Stimulated activated CD4-positive, alpha-beta T cell treated with anti-CD3 and anti-CD28 coated beads, Interleukin-15, amount 100 ng/mL, for 24 hours (primary cell): ENCODE measurements around the gene C19orf38.

Experiments used
- DNase-seq: peaks from one replicate; pipeline ENCODE4 v3.0.0-alpha.2; 2020

The C19orf38 gene, protein sequence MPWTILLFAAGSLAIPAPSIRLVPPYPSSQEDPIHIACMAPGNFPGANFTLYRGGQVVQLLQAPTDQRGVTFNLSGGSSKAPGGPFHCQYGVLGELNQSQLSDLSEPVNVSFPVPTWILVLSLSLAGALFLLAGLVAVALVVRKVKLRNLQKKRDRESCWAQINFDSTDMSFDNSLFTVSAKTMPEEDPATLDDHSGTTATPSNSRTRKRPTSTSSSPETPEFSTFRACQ

DNA sequence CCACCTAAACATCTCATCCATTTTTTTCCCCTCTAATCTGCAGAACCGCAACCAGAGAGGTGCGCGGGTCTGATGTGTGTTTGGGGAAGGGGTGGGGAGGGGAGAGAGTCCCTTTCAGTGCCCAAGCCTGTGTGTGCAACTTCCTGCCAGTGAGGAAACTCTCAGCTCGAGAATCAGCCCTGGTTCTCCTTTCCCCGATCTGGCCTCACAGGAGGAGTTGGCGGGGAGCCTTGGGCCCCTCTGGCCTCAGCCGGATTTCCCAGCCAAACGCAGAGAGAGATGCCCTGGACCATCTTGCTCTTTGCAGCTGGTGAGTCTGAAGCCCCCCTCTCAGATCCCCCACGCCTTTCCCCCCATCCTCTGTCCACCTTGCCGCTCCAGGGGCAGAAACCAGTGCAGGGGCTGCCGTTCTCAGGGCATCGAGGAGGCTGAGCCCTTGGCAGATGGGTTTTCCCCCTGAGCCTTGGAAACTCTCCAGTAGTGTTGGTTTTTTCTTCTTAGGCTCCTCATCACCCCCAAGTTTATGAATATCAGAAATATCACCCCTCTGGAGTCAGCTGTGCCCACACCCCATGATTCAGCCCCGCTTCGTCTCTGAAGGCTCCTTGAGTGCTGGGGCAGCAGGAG, at the start of gene C19orf38:
Gene C19orf38, plus strand, starts transcription at position 186 of the 627 bp plus-strand sequence. Its CDS starts 94 bp downstream, at position 280.
- DNase-seq, result no peak

- DNase-seq, result no peak
These were observed 47.7 kb upstream of the C19orf38 start for GRCh38 chr19:10800488-10800887.

GRCh38 chr19:10802479-10802878, 45.7 kb upstream of the C19orf38 start:
- DNase-seq, result no peak

GRCh38 chr19:10803252-10803651, 45.0 kb upstream of the C19orf38 start:
- no peak for DNase-seq

DNA sequence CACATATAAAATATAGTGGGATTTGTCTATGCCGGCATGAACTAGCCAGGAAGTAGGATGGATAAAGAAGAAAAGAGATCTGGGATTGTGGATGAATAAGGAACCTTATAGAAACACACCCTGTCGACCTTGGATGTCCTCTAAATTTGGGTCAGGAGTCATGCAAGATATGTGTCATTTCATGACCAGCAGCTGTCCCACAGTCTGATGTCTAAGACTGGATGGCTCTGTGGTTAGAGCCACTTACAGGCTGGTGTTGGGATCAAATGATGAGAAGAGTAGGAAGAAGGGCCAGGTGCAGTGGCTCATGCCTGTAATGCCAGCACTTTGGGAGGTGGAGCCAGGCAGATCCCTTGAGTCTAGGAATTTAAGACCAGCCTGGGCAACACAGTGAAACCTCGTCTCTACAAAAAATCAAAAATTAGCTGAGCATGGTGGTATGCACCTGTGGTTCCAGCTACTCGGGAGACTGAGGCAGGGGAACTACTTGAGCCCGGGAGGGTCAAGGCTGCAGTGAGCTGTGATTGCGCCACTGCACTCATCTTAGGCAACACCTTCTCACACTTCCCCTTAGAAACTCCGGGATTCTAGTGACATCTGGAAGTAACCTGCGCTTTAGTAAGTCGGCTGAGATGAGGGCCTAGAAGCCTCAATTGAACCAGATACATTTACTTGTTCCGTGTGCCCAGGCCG, 43.0 kb upstream of the C19orf38 start:
- DNase-seq, result no peak

DNA sequence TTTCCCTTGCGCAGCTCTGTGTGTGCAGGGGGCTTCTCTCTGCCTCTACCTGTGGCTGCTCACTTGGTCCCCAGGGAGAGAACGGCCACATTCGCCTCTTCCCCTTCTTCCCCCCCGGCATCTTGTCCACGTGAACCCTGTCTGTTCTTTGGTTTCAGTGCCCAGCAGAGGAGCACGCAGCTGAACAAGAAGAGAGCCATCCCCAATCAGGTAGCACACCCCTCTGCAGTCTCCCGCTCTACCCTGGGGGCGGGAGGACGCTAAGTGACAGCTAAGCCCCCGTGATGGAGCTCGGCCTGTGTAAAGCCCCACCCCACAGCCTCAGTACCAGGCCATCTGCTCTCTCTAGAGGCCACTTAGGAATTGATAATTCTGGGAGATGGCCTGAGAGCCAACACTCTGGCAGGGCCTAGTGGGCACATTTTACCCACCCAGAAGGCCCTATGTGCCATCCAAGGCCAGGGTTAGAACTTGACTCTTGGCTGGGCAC, 42.4 kb upstream of the C19orf38 start:
- no peak for DNase-seq

DNA sequence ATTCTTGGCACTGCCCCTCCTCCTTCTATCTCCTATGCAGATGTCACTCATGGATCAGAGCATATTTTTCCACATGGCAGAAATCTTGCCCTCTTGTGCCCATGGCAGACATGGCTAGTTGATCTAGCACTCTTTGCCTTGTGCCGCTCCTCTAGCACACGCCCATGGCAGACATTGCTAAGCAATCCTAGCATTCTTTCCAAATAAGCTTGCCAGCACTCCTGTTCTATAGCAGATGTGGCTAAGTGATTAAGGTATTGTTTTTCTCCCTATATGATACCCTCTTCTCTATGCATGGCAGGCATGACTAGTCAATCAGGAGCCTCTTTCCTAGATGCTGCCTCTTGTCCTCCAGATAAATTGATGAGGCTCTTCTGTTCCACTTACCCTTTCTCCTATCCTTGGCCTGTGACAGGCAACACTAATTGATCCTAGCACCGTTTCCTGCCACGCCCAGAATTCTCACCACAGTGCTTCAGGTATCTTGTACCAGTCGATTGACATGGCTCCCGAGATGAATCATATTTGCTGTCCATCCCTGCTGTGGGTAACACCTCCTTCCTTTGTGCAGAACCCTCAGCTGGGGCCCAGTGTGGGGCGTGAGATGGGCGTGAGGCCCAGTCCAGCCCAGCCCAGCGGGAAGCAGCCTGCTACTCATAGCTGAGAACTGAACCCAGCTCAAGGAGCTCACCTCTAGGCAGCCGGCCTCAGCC, 39.1 kb upstream of the C19orf38 start:
- DNase-seq, result peak; percentile 46

- DNase-seq, result no peak
These were observed 38.4 kb upstream of the C19orf38 start for GRCh38 chr19:10809651-10810285.

DNA sequence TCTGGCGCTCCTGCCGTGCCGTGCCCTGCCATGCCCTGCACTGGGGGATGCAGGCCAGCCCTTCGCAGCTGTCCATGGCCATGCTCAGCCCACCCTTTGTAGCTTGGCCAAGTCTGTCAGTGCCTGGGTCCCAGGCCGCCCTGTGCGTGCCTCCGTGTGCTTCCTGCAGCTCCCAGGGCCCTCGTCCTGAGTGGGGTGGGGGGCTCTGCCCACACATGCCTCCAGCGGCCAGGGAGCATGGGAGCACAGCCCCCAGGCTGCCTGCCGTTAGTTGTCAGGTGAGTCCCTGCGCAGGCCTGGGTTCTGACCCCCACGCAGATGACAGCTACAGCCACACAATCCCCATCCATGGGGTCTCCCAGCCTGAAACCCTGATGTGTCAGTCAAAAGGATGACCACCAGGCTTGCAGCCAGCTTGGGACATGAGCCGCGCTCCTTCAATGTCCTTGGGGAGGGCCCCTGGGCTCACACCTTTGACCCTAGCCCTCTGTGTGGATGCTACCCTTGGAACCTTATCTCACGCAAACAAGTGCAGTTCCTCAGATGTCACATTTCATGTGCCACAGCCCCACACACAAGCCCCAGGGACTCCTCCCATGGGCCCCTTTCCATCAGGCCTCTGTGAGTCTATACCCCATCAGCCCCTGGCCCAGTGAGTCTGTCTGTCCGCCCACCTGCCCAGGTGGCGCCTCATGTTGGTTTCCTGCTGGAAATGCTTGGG, 36.7 kb upstream of the C19orf38 start:
- no peak for DNase-seq

GRCh38 chr19:10812196-10812595, 36.0 kb upstream of the C19orf38 start:
- DNase-seq, result no peak

DNA sequence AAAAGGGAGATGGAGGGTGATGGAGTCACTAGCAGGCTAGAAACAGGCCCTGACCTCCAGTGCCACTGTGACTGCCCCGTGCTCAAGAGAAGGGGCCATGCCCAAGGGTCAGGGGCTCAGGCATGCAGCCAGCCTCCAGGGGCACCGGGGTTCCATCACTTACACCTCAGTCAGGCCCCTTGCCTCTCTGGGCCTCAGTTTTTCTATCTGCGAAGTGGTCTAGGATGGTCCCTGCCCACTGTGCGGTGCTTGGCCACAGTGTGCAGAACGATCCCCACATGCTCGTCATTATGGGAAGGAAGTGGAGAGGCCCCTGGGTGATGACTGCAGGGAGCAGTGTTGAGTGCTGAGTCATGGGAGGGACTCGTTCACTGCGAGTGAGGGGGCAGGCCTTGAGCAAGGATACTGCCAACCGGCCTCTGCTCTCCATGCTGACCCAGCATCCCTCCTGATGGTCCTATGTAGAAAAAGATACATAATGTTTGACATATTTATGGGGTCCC, 35.3 kb upstream of the C19orf38 start:
- peak; percentile 50 for DNase-seq

GRCh38 chr19:10815007-10815536, 33.1 kb upstream of the C19orf38 start:
- no peak for DNase-seq

GRCh38 chr19:10815969-10816644, 32.1 kb upstream of the C19orf38 start:
- DNase-seq, result no peak

DNA sequence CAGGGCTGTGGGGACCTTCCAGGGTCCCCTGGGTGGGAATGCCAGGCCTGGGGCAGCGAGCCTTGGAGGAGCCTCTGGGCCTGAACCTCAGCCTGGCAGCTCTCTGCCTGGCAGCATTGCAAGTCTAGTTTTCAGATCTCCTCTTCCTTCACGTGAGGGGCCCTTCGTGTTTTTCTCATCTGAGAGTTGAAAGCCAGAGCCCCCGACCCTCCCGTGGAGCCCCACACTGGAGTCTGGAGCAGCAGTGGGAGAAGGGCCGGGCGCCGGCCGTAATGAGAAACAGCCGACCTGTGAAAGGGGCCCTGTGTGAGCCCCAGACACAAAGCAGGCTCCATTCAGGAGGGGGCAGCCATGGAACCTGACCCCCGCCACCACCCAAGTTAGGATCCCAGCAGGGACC, 31.5 kb upstream of the C19orf38 start:
- DNase-seq, result no peak

DNA sequence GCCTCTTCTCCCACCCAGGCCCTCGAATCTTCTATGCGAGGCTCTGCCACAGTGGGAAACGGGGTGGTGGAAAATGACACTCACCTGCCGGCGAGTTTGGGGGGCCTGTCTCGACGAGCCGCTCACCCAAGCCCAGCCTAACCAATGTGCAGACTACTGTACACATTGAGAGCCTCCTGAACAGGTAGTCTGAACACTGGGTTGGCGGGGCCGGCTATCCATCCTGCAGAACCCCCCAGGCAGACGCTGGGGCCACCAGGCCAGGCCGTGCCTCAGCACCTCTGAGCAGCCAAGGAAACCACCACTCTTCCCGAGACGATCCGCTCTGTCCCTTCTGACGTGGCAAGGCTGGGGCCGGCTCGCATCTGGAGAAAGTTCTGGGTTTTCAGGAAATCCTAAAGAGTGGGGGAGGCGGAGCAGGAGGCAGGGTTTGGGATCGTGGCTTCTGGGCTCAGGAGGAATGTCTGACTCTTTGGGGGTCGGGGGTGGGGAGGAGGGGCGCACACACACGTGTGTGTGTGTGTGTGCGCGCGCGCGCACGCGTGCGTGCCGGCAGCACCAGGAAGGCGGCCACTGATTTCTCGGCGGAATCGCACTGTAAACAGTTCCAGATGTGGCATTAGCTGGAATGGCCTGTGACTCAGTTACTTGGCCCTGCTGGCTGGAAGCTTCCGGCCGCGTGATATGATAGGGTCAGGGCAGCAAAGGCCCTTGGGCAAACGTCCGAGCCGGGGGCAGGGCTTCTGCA, 30.8 kb upstream of the C19orf38 start:
- no peak for DNase-seq

GRCh38 chr19:10818301-10819123, 29.7 kb upstream of the C19orf38 start:
- DNase-seq, result no peak

- no peak for DNase-seq
These were observed 28.8 kb upstream of the C19orf38 start for GRCh38 chr19:10819124-10820060.

GRCh38 chr19:10820173-10820572, 28.0 kb upstream of the C19orf38 start:
- no peak for DNase-seq
